ENCODE data around the gene TMEM132C.

The TMEM132C gene

DNA sequence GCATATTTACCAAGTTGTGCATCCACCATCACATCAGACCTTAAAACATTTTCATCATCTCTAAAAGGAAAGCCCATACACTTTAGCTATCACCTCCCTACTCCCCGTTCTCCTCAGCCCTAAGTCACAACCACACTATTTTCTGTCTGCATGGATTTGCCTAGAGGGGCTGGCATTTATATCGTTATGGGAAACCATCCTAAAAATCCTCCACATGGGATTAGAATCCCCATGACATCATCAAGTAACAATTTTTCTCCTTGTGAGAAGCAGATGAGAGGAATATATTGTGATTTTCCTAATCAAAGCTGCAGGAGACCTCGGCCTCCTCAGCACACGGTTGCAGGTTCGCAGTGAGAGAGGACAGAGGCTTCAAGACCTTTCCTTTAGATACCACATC is 442.7 kb downstream of the TMEM132C start:
- no peak for DNase-seq (ENCODE audit: low spot score)

DNA sequence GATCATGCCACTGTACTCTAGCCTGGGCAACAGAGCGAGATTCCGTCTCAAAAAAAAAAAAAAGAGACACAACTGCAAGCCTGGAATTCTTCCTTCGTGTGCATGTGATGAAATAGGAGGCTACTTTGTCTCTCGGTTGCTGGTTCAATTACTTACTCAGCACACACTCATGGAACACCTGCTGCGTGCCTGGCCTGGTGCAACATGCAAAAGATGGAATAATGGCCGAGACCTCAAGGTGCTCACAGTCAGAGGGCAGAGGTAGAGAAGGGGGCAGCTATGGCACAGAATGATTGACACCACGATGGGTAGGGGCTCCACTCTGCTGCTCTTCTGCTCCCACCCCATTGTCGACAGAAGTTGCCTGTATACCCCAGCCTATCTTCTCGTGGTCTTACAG is 444.5 kb downstream of the TMEM132C start:
- DNase-seq (ENCODE audit: low spot score) = no peak

DNA sequence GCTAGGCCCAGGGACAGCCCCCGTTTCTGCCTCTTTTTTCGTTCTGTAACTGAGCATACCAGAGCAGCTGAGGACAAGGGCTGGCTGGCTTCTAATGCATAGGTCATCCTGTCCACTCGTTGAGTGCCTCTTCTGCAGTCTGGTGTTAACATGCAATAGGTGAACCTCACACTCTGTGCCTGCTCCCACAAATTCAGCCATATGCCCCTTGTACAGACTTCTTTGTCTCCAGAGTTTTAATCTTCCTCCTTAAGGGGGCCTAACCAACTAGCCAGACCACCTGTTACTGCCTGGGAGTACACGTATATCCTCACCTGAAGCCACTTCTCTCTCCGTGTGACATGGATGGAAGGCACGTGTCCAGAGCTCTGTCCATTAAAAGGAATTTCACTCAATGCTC is 445.7 kb downstream of the TMEM132C start:
- no peak for DNase-seq (ENCODE audit: low spot score)

DNA sequence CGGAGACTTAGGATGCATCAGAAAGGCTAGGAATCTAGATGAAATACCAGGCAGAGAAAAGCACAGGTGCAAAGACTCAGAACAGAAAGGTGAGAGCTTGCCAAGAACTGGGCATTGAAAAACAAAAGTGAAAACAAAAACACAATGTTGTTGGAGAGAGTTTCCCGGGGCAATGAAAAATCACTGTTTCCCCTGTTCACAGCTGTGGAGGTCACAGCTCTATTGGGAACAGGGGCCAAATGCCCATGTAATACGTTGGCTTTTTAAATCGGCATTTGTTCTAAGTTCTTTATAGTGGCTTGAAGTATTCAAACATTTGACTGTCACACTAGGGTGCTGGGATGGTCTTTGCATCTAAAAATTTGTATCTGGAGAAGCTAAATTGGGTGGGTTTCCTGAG is 448.5 kb downstream of the TMEM132C start:
- DNase-seq (ENCODE audit: low spot score) = no peak

DNA sequence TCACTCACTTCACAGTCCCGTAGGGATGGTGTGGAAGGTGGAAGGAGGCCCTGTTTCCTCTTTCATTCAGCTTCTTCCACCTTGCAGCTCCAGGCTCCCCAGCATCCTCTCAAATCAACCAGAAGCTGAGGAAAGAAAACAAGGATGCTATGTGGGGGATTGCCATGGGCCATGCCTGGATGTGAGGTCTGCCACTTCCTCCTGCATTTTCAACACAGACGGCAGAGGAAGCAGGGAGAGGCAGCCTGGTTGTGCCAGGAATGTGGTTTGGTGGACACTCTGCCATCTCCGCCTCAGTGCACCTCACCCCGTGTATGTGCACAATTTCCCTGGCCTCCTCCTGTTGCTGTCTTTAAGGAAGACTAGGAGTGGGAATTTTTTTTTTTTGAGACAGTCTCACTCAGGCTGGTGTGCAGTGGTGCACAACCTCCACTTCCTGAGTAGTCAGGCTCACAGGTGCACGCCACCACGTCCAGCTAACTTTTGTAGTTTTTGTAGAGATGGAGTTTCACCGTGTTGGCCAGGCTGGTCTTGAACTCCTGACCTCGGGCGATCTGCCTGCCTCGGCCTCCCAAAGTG is 457.6 kb downstream of the TMEM132C start:
- DNase-seq (ENCODE audit: low spot score) = no peak

DNA sequence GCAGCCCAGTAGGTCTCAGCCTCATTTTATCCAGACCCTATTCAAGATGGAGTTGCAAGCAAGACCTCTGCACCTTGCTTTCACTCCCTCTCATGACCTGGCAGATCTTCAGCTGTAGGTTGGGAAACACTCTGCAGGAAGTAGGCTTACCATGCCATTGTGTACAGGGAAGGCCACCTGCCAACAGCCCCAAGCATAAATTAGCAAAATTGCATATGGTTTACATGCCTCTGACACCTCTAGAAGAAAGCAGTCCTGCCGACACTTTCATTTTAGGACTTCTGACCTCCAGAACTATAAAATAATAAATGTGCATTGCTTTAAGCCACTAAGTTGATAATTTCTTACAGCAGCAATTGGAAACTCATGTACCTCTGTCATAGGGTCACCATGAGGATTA is 459.9 kb downstream of the TMEM132C start:
- DNase-seq (ENCODE audit: low spot score) = no peak

DNA sequence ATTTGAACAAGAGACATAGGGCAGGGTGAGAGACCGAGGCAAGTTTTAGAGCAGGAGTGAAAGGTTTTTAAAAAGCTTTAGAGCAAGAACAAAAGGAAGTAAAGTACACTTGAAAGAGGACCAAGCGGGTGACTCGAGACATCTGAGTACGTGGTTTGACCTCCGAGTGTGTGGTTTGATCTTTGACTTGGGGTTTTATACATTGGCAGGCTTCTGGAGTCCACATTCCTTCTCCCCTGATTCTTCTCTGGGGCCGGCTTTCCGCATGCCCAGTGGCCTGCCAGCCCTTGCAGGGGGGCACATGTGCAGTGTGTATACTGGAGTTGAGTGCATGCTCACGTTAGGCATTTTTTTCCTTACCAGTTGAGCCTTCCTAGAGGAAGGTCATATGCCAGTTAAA is 460.5 kb downstream of the TMEM132C start:
- DNase-seq (ENCODE audit: low spot score) = no peak

DNA sequence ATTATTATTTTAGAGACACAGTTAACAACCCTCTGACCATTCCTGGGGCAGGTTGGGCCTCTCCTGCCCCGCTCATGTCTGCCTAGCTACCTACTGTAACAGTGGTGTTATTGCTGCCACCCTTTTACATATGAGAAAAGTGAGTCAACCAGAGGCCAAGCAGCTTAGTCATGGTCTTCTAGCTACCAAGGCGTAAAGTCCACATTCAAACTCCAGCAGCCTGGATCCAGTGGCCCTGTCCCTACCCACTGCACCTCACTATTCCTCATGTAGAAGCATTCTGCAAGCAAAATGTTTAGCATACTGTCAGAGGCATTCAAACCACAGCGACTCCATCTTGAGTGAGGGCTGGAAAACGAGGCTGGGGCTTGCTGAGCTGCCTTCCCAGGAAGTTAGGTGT is 461.0 kb downstream of the TMEM132C start:
- DNase-seq (ENCODE audit: low spot score) = no peak

DNA sequence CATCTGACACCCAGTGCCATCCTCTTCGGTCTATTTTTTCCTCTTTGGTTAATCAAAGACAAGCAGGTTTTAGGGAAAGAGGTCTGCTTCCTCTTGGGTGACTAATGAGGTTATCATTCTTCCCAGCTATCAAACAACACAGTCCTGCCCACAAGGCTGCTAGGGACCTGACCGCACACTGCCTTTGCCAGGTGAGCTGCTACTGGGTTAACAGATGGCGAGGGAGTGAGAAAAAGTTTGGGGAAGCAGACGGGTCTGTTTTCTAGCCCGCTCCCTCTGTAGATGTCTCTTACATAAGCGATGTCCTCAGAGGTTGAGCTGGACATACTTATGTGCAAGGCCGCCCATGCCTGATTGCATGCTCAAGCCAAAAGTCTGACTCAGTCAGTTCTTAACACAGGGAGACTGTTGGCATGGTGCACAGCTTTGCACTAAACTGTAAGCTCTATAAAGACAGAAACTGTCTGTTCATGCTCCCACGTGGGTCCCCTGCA is 462.7 kb downstream of the TMEM132C start:
- DNase-seq (ENCODE audit: low spot score) = no peak

DNA sequence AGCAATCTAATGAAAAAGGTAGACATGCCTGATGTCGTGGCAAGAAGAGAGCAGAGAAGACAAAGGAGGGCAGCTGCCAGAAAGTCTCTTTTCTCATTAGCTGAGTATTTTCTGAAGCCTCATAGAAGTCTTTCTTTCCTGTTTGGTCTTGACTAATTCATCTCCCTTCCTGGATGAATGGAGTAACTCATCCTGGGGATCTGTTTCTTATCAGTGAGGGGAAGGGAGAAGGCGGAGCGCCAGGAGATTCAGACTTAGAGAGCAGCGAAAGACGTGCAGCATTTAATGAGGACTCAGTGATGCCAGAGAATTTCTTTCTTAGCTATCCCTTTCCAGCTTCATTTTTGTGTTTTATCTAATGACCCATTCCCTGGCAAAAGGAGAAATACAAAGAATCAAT is 467.4 kb downstream of the TMEM132C start:
- DNase-seq (ENCODE audit: low spot score) = no peak

DNA sequence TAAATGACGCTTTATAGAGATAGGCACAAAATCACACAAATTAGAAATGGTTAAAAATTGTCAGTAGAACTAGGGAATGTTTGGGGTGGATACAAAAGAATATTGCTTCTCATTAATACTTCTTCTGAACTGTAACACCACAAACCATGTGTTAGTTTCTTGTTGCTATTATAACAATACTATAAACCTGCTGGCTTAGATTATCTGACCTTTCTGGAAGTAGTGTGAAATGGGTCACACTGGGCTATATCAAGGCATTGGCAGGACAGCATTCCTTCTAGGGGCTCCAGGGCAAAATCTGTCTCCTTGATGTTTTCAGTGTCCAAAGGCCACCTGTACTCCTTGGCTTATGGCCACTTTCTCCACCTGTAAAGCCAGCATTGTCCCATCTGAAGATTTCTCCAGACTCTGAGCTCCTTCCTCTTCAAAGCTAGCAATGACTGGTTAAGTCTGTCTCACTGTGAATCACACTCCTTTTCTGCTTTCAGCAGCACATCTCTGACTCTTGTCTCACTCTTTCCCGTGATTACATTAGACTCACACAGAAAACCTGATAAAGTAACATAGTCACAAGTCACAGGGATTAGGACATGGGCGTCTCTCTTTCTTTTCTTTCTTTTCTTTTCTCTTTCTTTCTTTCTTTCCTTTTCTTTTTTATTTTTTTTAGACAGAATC is 470.5 kb downstream of the TMEM132C start:
- DNase-seq (ENCODE audit: low spot score) = no peak

DNA sequence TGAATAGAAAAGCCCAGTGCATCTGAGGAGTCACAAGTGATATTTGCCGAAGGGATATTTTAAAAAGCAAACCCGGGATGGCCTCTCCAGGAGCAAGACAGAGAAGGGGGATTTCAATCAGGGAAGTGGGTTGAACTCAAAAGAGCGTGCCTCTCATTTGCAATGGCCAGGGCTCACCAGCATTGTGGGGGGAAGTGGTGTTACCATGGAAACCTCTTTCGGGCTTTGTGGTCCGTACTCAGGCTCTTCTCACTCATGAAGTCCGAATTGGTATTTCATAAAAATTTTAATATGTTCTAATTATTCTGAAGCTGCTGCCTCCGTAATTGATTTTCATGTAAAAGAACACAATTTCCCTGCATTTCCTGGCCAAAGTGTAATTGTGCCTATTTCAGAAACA is 476.9 kb downstream of the TMEM132C start:
- no peak for DNase-seq (ENCODE audit: low spot score)

DNA sequence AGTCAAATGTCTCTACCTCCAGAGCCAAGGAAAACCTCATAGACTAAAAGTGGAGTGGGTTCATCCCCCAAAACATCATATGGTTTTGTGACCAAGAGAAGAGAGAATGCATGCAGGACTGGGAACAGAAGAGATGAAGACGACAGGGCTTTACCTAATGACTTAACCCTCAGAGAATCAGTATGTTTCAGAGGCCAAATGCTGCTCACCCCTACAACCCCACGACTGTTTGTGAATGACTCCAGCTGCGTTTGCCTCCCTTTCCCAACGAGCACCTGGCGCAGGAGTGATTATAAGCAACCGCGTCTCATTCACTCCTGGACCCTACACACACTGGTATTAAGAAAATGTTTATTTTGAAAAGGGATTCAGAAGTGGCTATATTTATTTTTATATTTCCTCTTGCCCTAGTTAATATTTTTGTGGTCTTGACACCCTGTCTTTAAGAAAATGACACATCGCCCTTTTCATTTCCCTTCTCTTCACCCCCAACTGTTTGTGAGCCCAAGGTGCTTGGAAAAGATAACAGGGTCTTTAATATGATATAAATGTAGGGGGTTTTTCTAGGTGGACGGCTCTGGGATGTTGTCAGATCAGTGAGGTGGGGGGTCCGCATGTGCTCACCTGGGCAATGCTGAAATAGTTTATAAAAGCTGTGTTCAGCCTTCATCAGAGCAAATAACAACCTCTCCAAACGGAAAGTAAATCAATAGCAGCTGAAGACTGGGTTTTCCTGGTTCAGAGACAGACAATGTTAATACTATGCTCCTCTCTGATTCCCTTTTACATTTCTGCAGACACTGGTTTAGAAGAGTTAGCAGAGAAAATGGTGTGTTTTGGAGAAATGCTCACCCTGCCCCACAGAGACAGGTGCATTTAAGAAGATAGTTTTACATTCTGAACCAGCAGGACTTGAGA is 479.1 kb downstream of the TMEM132C start:
- no peak for DNase-seq (ENCODE audit: low spot score)

DNA sequence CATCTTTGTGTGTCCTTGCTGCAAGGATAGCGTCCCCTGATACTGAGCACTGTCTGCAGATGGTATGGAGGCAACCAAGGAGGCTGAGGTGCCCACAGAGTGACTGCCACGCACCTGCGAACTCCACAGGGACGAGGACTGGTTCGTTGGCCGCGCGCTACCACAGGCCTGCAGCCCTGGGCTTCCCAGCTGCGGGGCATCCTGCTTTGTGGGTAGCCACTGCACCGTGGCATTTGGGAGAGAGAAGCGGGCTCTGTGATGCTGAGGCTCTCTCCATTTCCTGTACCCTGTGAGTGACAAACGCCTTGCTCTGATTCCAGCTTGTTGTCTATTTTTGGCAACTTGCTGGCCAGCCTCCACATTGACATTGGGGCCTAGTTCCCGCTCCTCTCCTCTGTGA is 480.5 kb downstream of the TMEM132C start:
- no peak for DNase-seq (ENCODE audit: low spot score)

DNA sequence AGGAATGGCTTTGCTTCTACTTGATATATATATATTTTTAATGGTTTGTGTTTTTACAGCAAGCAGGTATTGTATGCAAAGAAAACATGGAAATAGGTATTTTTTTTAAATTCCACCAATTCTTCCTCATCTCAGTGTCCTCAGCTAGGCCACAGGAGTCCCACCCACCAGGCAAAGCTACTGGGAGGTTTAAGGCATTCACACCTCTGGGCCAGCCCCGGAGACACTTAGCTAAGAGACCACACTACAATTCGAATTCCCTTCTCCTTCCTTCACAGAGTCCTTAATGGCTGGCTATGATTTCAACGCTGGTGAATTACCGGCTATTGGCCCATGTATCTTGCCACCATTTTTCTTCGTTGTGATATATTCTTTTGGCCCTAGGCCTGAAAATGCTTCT is 485.4 kb downstream of the TMEM132C start:
- no peak for DNase-seq (ENCODE audit: low spot score)

DNA sequence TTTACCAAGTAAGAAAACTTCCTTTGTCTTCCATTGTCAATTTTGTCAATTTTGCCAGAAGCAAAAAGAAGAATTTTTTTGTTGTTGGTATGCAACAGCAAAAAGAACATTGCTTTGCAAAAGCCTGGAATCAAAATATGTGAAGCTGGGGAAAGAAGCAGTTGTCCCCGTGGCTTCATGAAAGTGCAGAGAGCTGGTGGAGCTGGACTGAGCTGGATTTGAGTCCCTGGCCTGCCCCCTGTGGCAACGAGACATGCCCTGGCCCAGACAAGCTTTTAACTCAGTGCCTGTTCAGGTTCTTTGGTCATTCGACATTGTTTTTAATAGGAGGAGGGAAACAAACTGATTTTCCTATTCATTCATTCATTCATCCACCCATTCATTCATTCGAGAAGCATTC is 486.5 kb downstream of the TMEM132C start:
- no peak for DNase-seq (ENCODE audit: low spot score)

DNA sequence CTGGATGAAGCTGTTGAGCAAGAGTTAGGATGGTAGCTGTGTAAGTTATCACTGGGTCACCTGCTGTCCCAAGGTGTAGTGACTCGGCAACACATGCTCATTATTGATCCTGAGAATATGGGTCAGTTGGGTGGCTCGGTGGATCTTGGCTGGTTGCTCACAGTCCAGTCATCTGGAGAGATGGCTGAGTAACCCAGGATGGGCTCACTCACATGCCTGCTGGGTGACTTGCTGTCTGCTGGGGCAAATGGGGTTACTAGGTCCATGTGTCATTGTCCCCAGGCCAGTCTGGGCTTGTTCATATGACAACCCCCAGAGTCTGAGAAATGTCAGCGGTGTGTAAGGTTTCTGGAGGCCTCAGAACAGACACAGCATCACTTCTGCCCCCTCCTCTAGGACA is 487.3 kb downstream of the TMEM132C start:
- no peak for DNase-seq (ENCODE audit: low spot score)

DNA sequence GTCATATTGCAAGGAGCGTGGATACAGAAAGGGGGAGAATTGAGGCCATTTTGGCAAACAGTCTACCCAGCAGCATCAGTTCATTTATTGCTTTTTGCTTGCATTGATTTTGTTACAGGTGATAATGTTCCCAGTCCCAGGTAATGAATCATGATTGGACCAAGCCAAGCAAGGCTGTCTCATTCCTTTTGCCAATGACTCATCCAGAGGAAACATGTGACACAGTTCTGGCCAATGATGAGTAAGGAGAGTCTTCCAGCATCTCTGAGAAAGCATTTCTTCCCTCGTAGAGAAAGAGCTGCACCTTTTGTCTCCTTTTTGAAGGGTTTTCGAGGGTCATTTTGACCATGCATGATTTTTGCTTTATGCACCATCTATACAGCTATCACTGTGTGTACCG is 488.6 kb downstream of the TMEM132C start:
- DNase-seq (ENCODE audit: low spot score) = no peak
